ENCODE data around the gene CPA1. TPM values are rescaled to one million over a fixed set of nuclear protein-coding genes. Genes with fewer than 3 reads are reported as not detected.

CPA1 gene
- total RNA-seq, 1 donor from 2014 or later = not detected

DNA sequence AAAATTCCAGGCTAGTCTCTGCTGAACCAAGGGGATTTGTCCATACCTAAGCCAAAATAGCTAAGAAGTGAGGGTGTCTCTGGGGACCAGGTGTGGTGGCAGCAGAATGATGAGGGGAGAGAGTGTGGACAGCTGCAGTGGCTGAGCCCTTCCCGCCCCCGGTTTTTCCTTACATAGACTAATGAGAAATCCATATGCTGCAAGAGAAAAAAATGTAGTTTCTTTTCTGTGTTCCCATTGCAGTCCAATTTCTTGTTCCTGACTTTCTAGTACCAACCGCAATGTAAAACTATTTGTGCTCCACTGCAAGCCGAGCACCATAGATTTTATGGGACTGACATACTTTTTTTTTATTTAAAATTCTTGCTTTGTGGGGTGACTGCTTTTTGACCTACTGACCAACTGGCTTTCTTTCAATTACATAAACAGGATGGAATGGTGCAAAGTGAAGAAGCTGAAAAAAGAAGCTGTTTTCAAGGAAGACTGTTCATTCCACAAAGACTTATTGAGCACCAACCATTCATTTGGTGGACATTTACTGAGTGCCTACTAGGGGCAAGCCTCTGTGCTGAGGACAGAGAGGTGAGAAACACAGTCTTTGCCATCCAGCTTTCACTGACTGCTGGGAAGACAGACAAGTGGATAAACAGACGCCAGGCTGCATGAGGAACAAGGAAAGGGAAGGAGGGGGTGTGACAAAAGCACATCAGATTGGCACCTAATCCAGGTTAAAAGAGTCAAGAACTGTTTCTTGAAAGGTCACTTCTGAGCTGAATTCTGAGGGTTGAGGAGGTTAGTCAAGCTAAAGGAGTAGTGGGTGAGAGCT lies 50.8 kb downstream of the CPA1 start:
- Mint-ChIP-seq H3K27me3 (ENCODE audit: unreplicated experiment) (peaks cover 3% of the 10 kb centered on the region), H3K4me3 (ENCODE audit: unreplicated experiment) (no peak overlapping the region), H3K4me1 (ENCODE audit: low read depth, unreplicated experiment) (peaks cover 12% of the 10 kb centered on the region), H3K9me3 (ENCODE audit: unreplicated experiment) (peaks cover 7% of the 10 kb centered on the region), H3K36me3 (ENCODE audit: unreplicated experiment) (no peaks in the 10 kb centered on the region), H3K27ac (ENCODE audit: unreplicated experiment) (no peak overlapping the region)
- peak; percentile 39 for DNase-seq
- TF ChIP-seq, protein P1, sequence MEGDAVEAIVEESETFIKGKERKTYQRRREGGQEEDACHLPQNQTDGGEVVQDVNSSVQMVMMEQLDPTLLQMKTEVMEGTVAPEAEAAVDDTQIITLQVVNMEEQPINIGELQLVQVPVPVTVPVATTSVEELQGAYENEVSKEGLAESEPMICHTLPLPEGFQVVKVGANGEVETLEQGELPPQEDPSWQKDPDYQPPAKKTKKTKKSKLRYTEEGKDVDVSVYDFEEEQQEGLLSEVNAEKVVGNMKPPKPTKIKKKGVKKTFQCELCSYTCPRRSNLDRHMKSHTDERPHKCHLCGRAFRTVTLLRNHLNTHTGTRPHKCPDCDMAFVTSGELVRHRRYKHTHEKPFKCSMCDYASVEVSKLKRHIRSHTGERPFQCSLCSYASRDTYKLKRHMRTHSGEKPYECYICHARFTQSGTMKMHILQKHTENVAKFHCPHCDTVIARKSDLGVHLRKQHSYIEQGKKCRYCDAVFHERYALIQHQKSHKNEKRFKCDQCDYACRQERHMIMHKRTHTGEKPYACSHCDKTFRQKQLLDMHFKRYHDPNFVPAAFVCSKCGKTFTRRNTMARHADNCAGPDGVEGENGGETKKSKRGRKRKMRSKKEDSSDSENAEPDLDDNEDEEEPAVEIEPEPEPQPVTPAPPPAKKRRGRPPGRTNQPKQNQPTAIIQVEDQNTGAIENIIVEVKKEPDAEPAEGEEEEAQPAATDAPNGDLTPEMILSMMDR (IDR thresholded peaks at IDR 0.05; ENCODE audit: partially characterized antibody, unreplicated experiment) = no peak

DNA sequence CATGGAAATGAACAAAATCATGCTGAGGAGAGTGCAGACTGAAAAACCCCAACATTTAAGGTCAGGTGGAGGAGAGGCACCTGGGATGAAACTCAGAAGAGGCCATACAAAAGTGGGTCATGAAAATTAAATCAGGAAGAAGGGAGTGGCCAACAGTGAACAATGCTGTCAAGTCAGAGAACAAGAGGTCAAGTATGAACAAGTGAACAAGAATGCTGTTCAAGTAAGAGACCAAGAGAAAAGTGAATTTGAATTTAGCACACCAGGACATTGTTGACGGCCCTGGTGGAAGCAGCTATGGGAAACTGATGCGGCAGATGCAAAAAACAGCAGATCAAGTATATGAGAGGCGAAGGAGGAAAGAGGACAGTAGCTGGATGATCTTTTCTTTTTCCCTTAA lies 52.6 kb downstream of the CPA1 start:
- peaks cover 4% of the 10 kb centered on the region for H3K9me3 Mint-ChIP-seq (ENCODE audit: unreplicated experiment)
- TF ChIP-seq, protein P1 (IDR thresholded peaks at IDR 0.05; ENCODE audit: partially characterized antibody, unreplicated experiment) = no peak
- H3K27me3 Mint-ChIP-seq (ENCODE audit: unreplicated experiment) = no peaks in the 10 kb centered on the region
- H3K4me1 Mint-ChIP-seq (ENCODE audit: low read depth, unreplicated experiment) = no peaks in the 10 kb centered on the region
- no peak for DNase-seq
- H3K36me3 Mint-ChIP-seq (ENCODE audit: unreplicated experiment) = no peaks in the 10 kb centered on the region
- H3K27ac Mint-ChIP-seq (ENCODE audit: unreplicated experiment) = no peak overlapping the region
- no peak overlapping the region for H3K4me3 Mint-ChIP-seq (ENCODE audit: unreplicated experiment)

DNA sequence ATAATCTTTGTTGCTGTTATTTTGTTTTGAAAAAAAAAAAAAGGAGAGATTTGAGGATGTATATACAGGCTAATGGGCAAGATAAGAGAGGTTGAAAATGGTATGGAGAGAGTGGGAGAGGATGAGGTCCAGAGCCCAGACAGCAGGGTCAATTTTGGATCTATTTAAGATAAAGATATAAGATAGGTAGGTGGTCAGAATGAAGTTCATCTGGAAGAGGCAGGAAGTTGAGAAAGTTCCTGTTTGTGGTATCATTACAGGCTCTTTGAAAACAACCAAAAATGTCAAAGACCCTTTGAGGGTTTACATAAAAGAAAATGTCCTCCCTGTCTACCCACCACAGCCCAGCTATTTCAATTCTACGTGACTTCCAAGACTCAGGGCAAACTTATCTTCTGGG lies 53.0 kb downstream of the CPA1 start:
- TF ChIP-seq, protein P1 (IDR thresholded peaks at IDR 0.05; ENCODE audit: partially characterized antibody, unreplicated experiment) = no peak
- no peaks in the 10 kb centered on the region for H3K27me3 Mint-ChIP-seq (ENCODE audit: unreplicated experiment)
- no peak for DNase-seq
- peaks cover 4% of the 10 kb centered on the region for H3K9me3 Mint-ChIP-seq (ENCODE audit: unreplicated experiment)
- H3K4me1 Mint-ChIP-seq (ENCODE audit: low read depth, unreplicated experiment) = no peaks in the 10 kb centered on the region
- no peak overlapping the region for H3K4me3 Mint-ChIP-seq (ENCODE audit: unreplicated experiment)
- no peaks in the 10 kb centered on the region for H3K36me3 Mint-ChIP-seq (ENCODE audit: unreplicated experiment)
- no peak overlapping the region for H3K27ac Mint-ChIP-seq (ENCODE audit: unreplicated experiment)

DNA sequence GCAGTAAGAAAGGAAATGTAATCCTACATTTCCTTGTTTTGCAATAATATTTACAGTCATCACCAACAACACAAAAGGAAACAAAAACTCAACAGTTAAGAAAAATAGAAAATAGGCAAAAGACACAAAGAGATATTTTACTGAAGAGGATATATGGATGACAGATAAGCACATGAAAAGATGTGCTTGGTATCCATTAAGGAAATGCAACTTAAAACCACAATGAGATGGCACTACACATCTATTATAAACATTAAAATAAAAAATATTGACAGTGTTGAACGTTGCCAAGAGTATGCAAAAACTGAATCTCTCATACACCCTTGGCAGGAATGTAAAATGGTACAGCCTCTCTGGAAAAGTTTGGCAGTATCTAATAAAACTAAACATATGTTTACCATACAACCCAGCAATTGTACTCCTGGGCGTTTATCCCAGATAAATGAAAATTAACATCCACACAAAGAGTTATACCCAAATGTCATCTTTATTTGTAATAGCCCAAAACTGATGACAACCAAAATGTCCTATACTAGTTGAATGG lies 55.1 kb downstream of the CPA1 start:
- no peak for DNase-seq
- H3K9me3 Mint-ChIP-seq (ENCODE audit: unreplicated experiment) = no peaks in the 10 kb centered on the region
- no peaks in the 10 kb centered on the region for H3K36me3 Mint-ChIP-seq (ENCODE audit: unreplicated experiment)
- peaks cover 4% of the 10 kb centered on the region for H3K4me1 Mint-ChIP-seq (ENCODE audit: low read depth, unreplicated experiment)
- no peak overlapping the region for H3K4me3 Mint-ChIP-seq (ENCODE audit: unreplicated experiment)
- H3K27me3 Mint-ChIP-seq (ENCODE audit: unreplicated experiment) = peaks cover 2% of the 10 kb centered on the region
- TF ChIP-seq, protein P1 (IDR thresholded peaks at IDR 0.05; ENCODE audit: partially characterized antibody, unreplicated experiment) = no peak
- H3K27ac Mint-ChIP-seq (ENCODE audit: unreplicated experiment) = no peak overlapping the region

DNA sequence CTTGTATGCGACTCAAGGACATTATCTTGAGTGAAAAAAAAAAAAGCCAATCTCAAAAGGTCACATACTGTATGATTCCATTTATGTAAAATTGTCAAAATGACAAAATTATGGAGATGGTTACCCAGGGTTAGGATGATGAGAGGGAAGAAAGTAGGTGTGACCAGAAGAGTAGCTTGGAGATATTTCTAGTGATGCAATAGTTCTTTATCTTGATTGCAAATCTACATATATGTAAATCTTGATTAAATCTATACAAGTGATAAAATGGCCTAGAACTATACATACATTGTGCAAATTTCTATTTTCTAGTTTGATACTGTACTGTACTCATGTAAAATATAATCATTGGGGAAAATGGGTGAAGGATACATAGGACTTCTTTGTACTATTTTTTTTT lies 56.0 kb downstream of the CPA1 start:
- TF ChIP-seq, protein P1 (IDR thresholded peaks at IDR 0.05; ENCODE audit: partially characterized antibody, unreplicated experiment) = no peak
- no peaks in the 10 kb centered on the region for H3K36me3 Mint-ChIP-seq (ENCODE audit: unreplicated experiment)
- DNase-seq = no peak
- peaks cover 4% of the 10 kb centered on the region for H3K4me1 Mint-ChIP-seq (ENCODE audit: low read depth, unreplicated experiment)
- H3K27ac Mint-ChIP-seq (ENCODE audit: unreplicated experiment) = no peak overlapping the region
- H3K27me3 Mint-ChIP-seq (ENCODE audit: unreplicated experiment) = peaks cover 6% of the 10 kb centered on the region
- H3K9me3 Mint-ChIP-seq (ENCODE audit: unreplicated experiment) = peaks cover 3% of the 10 kb centered on the region
- H3K4me3 Mint-ChIP-seq (ENCODE audit: unreplicated experiment) = no peak overlapping the region

Measured in glutamatergic neuron (in vitro differentiated cells).